Activated CD8-positive, alpha-beta memory T cell treated with anti-CD3 and anti-CD28 coated beads, Interleukin-2, amount 10 ng/mL, durations not matched to agents 7 days and 5 days (primary cell): Measurements from ENCODE around the gene KCND1. TPM values are rescaled to one million over a fixed set of nuclear protein-coding genes. Genes with fewer than 3 reads are reported as not detected.

Experiments
- ATAC-seq: fragments of 150-1000 bp; cut with Tn5 transposase; one replicate; pipeline ENCODE4 v1.10.0; 2021; ENCODE audit warnings: moderate library complexity
- CTCF ChIA-PET: fragments of 350-600 bp; sonication (Branson Sonifier 250); formaldehyde crosslinking; loops from one replicate; lab custom pipeline; 2021; ENCODE audit warnings: antibody characterized with exemption; lab: Charles Lee
- DNase-seq: peaks from one replicate; pipeline ENCODE4 v3.0.0-alpha.2; 2020
- H3K27ac Mint-ChIP-seq: one replicate; pipeline ENCODE4 v1.8.0; 2021; ENCODE audit warnings: mild to moderate bottlenecking, mixed read lengths
- H3K27me3 Mint-ChIP-seq: one replicate; pipeline ENCODE4 v1.8.0; 2021; ENCODE audit warnings: mixed read lengths
- H3K36me3 Mint-ChIP-seq: one replicate; pipeline ENCODE4 v1.8.0; 2021; ENCODE audit warnings: mild to moderate bottlenecking, mixed read lengths
- H3K4me1 Mint-ChIP-seq: one replicate; pipeline ENCODE4 v1.8.0; 2021; ENCODE audit warnings: mixed read lengths
- H3K4me3 Mint-ChIP-seq: one replicate; pipeline ENCODE4 v1.8.0; 2021; ENCODE audit warnings: mild to moderate bottlenecking, moderate library complexity, mixed read lengths
- H3K9me3 Mint-ChIP-seq: one replicate; pipeline ENCODE4 v1.8.0; 2022; ENCODE audit warnings: low read depth, mixed read lengths
- total RNA-seq, 2 experiments: library from RNA; stranded (reverse); gene quantifications; one replicate each; pipeline ENCODE4 v1.2.3, GENCODE V29; 2021

KCND1 gene
- total RNA-seq, 2 experiments from 2014 or later: 2.9 to 5.5 TPM

- peaks cover 14% of the 10 kb centered on the region for H3K4me1 Mint-ChIP-seq
- H3K27me3 Mint-ChIP-seq: no peaks in the 10 kb centered on the region
- DNase-seq (no peak), ATAC-seq (no peak)
- peaks cover 12% of the 10 kb centered on the region for H3K36me3 Mint-ChIP-seq
- no peak overlapping the region for H3K4me3 Mint-ChIP-seq
- H3K9me3 Mint-ChIP-seq: no peaks in the 10 kb centered on the region
- H3K27ac Mint-ChIP-seq: no peak overlapping the region
- CTCF ChIA-PET: no interaction called here
Measured at GRCh38 chrX:48968377-48968776, 3.3 kb downstream of the KCND1 start.

DNA sequence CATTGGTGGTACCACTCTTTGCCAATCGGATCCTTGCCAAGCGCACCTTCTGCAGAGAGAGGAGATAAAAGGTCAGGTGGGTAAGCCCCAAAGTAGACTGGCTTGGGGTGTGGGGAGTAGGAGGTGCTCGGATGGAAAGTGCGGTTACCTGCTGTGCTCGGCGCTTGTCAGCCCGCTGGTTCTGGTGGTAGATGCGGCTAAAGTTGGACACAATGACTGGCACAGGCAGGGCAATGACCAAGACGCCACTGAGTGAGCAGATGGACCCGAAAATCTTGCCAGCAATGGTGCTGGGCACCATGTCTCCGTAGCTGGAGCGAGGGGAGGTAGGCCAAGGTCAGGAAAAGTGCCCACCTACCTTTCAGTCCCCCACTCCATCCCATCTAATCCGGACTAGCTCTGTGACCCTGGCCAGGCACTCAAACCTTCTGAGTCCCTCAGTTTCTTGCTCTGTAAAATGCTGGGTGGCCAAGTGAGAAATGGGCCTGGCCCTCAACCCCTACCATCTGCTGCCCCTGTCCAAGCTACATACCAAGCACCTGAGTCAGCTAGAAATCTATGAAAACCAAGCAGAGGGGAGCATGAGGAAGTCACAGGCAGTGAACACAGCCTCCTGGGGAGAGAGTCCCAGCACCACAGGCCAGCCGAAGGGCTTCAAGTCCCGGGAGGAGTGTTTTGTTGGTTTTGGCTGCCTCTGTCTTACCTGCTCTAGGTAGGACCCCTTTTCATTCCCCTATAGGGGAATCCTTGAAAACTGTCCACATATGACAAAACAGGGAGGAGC is 4.7 kb downstream of the KCND1 start:
- DNase-seq: no peak
- H3K4me3 Mint-ChIP-seq: no peak overlapping the region
- peaks cover 4% of the 10 kb centered on the region for H3K4me1 Mint-ChIP-seq
- peaks cover 6% of the 10 kb centered on the region for H3K36me3 Mint-ChIP-seq
- no peak overlapping the region for H3K27ac Mint-ChIP-seq
- CTCF ChIA-PET: no interaction called here
- H3K9me3 Mint-ChIP-seq: no peaks in the 10 kb centered on the region
- H3K27me3 Mint-ChIP-seq: no peaks in the 10 kb centered on the region
- ATAC-seq: no peak

DNA sequence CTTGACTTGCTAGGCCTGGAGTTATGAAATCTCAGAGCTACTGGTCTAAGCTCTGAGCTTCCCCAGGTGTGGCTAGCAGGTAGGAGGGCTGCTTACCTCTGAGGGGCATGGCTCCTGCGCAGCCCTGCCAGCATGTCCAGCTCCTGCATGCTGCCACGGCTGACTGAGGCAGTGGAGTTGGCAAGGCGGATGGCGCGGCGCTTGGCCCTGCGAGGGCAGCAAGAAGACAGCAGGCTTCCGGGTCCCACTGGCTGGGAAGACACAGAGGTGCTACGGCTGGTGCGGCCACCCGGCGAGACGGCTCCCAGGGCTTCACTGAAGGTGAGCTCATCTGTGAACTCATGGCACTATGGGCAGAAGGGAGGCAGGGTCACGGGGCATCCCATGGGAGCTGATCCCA is 5.7 kb downstream of the KCND1 start:
- ATAC-seq (no peak), DNase-seq (no peak)
- CTCF ChIA-PET: no interaction called here
- Mint-ChIP-seq H3K27ac (no peak overlapping the region), H3K9me3 (no peaks in the 10 kb centered on the region), H3K4me1 (peaks cover 2% of the 10 kb centered on the region), H3K36me3 (peaks cover 6% of the 10 kb centered on the region), H3K4me3 (no peak overlapping the region), H3K27me3 (no peaks in the 10 kb centered on the region)

GRCh38 chrX:48961585-48962091 is 10.0 kb downstream of the KCND1 start:
- DNase-seq (no peak), ATAC-seq (no peak)
- H3K27me3 Mint-ChIP-seq: no peaks in the 10 kb centered on the region
- CTCF ChIA-PET: no interaction called here
- no peak overlapping the region for H3K4me3 Mint-ChIP-seq
- H3K4me1 Mint-ChIP-seq: peaks cover 18% of the 10 kb centered on the region
- H3K36me3 Mint-ChIP-seq: peaks cover 6% of the 10 kb centered on the region
- no peak overlapping the region for H3K27ac Mint-ChIP-seq
- H3K9me3 Mint-ChIP-seq: no peaks in the 10 kb centered on the region

DNA sequence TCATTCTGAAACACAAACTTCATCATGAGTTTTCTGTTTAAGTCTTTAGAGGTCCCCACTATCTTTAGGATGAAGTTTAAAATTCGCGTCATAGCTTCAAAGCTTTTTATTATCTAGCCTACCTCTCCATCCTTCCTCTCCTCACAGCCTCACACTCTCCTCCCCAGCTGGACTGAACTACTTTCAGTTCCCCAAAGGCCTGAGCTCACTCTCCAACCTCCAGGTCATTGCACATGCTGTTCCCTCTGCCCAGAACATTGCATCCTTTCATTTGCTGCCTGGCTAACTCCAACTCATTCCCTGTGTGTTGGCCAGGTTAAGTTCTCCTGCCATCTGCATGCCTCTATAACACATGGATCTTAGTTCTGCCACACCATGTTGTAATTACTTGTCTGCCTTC is 11.4 kb downstream of the KCND1 start:
- no peak for ATAC-seq
- Mint-ChIP-seq H3K36me3 (peaks cover 9% of the 10 kb centered on the region), H3K27me3 (no peaks in the 10 kb centered on the region), H3K4me3 (peak overlapping the region; percentile 27), H3K4me1 (peaks cover 30% of the 10 kb centered on the region), H3K9me3 (no peaks in the 10 kb centered on the region), H3K27ac (peak overlapping the region; percentile 66)
- DNase-seq: no peak
- CTCF ChIA-PET: interaction anchor here (2.9 kb wide), 1 partner anchor 83 kb away, joined by 9 read pairs; the partner anchor contains the start of gene TFE3

DNA sequence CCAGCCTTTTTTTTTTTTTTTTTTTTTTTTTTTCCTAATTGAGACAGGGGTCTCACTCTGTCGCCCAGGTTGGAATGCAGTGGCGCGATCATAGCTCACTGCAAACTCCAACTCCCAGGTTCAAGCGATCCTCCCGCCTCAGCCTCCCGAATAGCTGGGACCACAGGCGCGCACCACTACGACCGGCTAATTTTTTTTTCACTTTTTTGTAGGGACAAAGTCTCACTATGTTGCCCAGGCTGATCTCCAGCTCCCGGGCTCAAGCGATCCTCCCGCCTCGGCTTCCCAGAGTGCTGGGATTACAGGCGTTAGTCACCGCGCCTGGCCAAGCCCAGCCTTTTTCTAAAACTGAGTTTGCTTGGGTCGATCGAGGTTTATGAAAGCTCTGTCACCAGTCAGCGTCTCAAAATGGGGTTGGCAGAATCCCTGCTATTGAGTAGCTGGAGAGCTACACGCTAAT is 13.0 kb downstream of the KCND1 start:
- peak overlapping the region; percentile 98 for H3K4me3 Mint-ChIP-seq
- peaks cover 8% of the 10 kb centered on the region for H3K36me3 Mint-ChIP-seq
- ATAC-seq (no peak), DNase-seq (peak; percentile 45)
- H3K27ac Mint-ChIP-seq: peak overlapping the region; percentile 100
- H3K9me3 Mint-ChIP-seq: no peaks in the 10 kb centered on the region
- CTCF ChIA-PET: interaction anchor here (0.7 to 2.9 kb wide), 6 partner anchors 13 to 384 kb away, joined by 3 to 9 read pairs (median 4); partner anchors contain the start of genes KCND1, RBM3 and TFE3
- no peaks in the 10 kb centered on the region for H3K27me3 Mint-ChIP-seq
- peaks cover 39% of the 10 kb centered on the region for H3K4me1 Mint-ChIP-seq

- ATAC-seq (peak; percentile 84), DNase-seq (peak; percentile 97)
- Mint-ChIP-seq H3K27me3 (no peaks in the 10 kb centered on the region), H3K4me1 (peaks cover 45% of the 10 kb centered on the region), H3K4me3 (peak overlapping the region; percentile 98), H3K27ac (peak overlapping the region; percentile 100), H3K36me3 (peaks cover 7% of the 10 kb centered on the region), H3K9me3 (no peaks in the 10 kb centered on the region)
- CTCF ChIA-PET: interaction anchor here (0.7 to 2.9 kb wide), 8 partner anchors 12 to 383 kb away, joined by 3 to 9 read pairs (median 3); partner anchors contain the start of genes KCND1, RBM3 and TFE3
Measured at GRCh38 chrX:48957827-48958634, 13.6 kb downstream of the KCND1 start.

GRCh38 chrX:48957477-48957826 is 14.2 kb downstream of the KCND1 start, which contains the start of gene OTUD5:
Gene OTUD5 (minus strand): TSS chrX:48957607. CDS start chrX:48957570, 37 bp downstream.
- DNase-seq: peak; percentile 87
- Mint-ChIP-seq H3K4me1 (peaks cover 51% of the 10 kb centered on the region), H3K4me3 (peak within 1 kb of the TSS; percentile 98), H3K36me3 (peaks cover 8% of the 10 kb centered on the region), H3K9me3 (no peaks in the 10 kb centered on the region), H3K27me3 (no peaks in the 10 kb centered on the region), H3K27ac (peak within 1 kb of the TSS; percentile 100)
- peak; percentile 64 for ATAC-seq
- CTCF ChIA-PET: interaction anchor here (0.8 to 2.9 kb wide), 5 partner anchors 15 to 383 kb away, joined by 3 to 9 read pairs (median 4); partner anchors contain the start of genes RBM3 and TFE3

DNA sequence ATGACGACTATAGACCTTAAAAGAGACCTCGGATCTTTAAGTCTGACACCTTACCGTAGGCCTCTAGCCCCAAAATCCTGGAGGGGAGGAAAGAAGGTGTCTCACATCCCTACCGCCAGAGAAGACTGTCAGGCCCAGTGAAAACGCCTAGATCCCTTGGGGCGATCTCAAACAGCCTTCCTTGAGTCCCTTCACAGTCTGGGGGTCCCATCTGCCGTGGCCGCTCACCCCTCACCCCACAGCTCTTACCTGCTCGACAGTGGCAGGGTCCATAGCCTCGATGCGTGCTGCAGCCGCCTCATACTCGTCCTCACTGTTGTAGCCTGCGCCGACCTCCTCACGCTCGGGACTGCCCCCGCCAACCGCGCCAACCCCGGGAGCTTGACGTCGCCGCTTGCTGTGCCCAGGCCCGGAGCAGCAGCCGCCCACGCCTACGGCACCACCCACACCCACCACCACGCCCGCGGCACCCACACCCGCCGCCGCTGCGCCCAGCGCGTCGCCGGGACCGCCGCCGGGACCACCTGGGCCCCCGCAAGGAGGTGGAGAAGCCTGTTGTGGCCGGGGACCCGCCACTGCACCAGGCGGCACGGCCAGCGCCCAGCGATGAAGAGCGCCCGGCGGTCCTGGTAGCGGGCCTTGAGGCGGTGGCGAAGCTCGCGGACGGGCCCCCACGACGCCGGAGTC is 14.8 kb downstream of the KCND1 start:
- Mint-ChIP-seq H3K27ac (peak overlapping the region; percentile 83), H3K36me3 (peaks cover 8% of the 10 kb centered on the region), H3K4me1 (peaks cover 56% of the 10 kb centered on the region), H3K4me3 (peak overlapping the region; percentile 77), H3K27me3 (no peaks in the 10 kb centered on the region), H3K9me3 (no peaks in the 10 kb centered on the region)
- peak; percentile 0 for ATAC-seq
- DNase-seq: peak; percentile 57
- CTCF ChIA-PET: interaction anchor here (1.0 to 1.1 kb wide), 2 partner anchors 16 to 65 kb away, joined by 4 to 5 read pairs; no protein-coding TSS in a partner anchor

GRCh38 chrX:48948589-48948988 is 23.1 kb downstream of the KCND1 start:
- Mint-ChIP-seq H3K36me3 (peaks cover 7% of the 10 kb centered on the region), H3K27ac (no peak overlapping the region), H3K4me3 (no peak overlapping the region), H3K27me3 (no peaks in the 10 kb centered on the region), H3K4me1 (peaks cover 43% of the 10 kb centered on the region), H3K9me3 (no peaks in the 10 kb centered on the region)
- CTCF ChIA-PET: interaction anchor here (1.3 kb wide), 1 partner anchor 8 kb away, joined by 4 read pairs; no protein-coding TSS in a partner anchor
- ATAC-seq (no peak), DNase-seq (no peak)

DNA sequence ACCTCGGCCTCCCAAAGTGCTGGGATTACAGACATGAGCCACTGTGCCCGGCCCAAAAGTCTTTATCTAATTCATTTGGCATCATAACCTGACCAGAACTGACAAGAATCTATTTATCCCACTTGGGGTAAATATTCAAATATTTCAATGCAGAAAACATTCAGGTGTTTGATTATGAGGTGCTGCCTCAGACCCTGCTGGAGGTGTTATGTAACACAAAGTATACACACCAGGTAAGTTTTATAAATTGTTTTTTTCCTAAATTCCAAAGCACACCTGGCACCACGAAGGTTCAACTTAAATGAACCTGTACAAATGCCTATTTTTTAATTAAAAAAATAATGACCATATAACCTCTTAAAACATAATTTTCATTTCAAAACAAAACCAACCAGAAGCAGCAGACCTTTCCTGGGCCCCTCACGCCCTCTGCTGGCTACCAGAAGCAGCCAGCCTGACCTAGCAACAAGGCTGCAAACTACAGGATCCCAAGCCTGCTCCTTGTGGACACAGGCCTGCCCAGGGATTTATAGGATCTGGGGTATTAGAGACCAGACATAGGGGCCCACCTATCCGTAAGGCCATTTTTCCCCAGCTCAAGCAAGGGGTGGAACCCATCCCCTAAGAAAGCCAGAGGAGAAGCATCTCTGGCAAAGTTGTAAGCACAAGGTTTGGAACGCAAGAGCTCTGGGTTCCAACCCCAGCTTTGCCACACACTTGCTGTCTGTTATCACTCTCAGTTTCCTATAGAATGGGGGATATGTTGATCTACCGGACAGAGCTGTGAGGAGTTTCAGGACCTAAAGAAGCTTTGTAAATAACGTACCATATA is 25.9 kb downstream of the KCND1 start:
- Mint-ChIP-seq H3K4me1 (peaks cover 49% of the 10 kb centered on the region), H3K36me3 (peaks cover 25% of the 10 kb centered on the region), H3K4me3 (no peak overlapping the region), H3K9me3 (no peaks in the 10 kb centered on the region), H3K27me3 (no peaks in the 10 kb centered on the region), H3K27ac (peak overlapping the region; percentile 40)
- DNase-seq: peak; percentile 66
- CTCF ChIA-PET: interaction anchor here (0.8 to 1.7 kb wide), 10 partner anchors 9 to 298 kb away, joined by 3 to 10 read pairs (median 4); partner anchors contain the start of genes PQBP1, SLC35A2 and TIMM17B
- ATAC-seq: peak; percentile 60

DNA sequence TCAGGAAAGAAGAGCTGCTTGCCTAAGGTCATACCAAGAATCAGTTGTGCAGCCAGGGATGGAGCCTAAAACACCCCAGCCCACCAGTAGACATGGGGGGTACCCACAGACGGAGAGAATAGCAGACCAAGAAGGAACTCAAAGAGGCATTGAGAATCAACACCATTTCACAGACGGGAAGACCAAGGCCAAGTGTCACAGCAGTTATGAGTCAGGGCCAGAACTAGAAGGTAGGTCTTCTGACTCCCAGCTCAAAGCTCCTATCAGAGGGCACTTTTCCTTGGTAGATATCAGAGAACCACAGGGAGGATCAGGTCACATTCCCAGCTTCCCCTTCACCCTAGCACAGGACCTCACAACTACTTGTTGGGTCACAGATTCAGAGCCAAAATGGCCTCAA is 28.7 kb downstream of the KCND1 start:
- no peak for DNase-seq
- no peak overlapping the region for H3K4me3 Mint-ChIP-seq
- H3K36me3 Mint-ChIP-seq: peaks cover 27% of the 10 kb centered on the region
- peaks cover 68% of the 10 kb centered on the region for H3K4me1 Mint-ChIP-seq
- H3K27ac Mint-ChIP-seq: peak overlapping the region; percentile 89
- no peaks in the 10 kb centered on the region for H3K27me3 Mint-ChIP-seq
- CTCF ChIA-PET: interaction anchor here (0.6 to 1.2 kb wide), 3 partner anchors 23 to 294 kb away, joined by 3 to 4 read pairs (median 3); no protein-coding TSS in a partner anchor
- no peaks in the 10 kb centered on the region for H3K9me3 Mint-ChIP-seq
- ATAC-seq: no peak
